Body of pancreas (tissue), 4 donors: ENCODE data around the gene BDKRB1.

Experiments used
- CTCF ChIP-seq, 7 experiments: fragments of 450-650 bp in 4 of 7; fragments of 200-600 bp in 3 of 7; sonication (generic) in 3 of 7; IDR thresholded peaks; one replicate each; pipeline ENCODE4 v1.5.1; 2016 to 2019; ENCODE audit warnings: antibody characterized with exemption in 7 of 7
- POLR2A ChIP-seq, 3 donors: fragments of 450-650 bp; IDR thresholded peaks; one replicate each; pipeline ENCODE4 v1.6.1; 2016; ENCODE audit warnings: antibody characterized with exemption in 3 of 3, mild to moderate bottlenecking in 2 of 3

DNA sequence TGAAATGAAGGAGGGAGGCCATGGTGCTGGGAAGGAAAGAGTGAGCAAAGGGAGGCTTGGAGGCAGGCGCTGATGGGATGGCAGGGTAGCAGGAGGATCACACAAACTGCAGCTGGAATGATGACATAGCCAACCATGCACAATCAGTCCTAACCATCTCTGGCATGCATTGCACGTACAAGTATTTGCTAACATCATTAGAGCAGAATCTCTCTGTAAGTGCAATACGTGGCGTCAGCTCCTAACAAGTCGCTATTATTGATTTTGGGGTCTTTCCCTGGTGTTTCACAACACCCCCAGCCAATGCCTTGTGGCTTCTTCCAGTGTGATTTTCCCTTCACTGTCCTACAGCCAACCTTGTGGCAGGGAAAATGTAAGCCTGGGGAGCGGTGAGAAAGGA lies 18.5 kb downstream of the BDKRB1 start:
- TF ChIP-seq CTCF (IDR thresholded peaks at IDR 0.05) (no peak), POLR2A (IDR thresholded peaks at IDR 0.05) (no peak)
